Measurements from ENCODE around the gene TMEM98.
"Not testable (repeated sequence)": the region's sequence is repeated elsewhere in the genome, so short reads cannot be mapped to it uniquely, and the experiment has no call there.

Gene TMEM98, protein sequence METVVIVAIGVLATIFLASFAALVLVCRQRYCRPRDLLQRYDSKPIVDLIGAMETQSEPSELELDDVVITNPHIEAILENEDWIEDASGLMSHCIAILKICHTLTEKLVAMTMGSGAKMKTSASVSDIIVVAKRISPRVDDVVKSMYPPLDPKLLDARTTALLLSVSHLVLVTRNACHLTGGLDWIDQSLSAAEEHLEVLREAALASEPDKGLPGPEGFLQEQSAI

DNA sequence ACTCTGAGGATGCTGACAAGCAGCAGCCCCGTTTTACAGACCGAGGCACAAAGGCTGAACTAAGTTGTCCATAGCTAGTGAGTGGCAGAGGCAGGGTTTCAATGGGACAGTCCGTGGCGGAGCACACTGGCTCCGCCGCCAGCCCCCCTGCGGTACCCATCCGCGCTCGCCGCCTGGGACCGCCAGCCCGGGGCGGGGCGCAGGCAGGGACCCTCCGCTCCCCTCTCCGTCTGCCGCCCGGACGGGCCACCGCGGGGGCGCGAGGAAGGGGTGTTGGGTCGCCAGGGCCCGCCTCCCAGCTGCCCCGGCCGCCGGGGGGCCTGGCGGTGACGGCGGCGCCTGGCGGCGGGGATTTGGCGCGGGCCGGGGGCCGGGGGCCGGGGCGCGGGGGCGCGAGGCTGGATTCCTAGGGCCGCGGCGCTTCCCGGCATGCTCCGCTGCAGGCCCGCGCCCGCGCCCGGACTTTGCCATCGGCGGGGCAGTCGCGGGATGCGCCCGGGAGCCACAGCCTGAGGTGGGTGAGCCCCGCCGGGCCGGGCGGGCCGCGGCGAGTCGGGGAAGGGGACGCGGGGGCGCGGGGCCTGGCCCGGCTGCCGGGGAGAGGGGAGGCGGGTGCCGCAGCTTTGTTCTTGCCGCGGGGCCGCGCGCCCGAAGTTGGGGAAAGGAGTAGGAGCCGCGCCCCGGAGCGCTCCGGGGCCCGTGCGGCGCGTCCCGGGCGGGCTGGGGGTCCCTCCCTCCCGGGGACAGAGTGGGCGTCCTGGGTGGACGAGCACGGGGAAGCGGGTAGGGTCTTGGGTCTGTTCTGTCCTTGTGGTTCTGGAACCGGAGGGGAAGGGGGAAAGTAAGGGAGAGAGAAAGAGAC, at the start of gene TMEM98:
TMEM98 (plus strand) TSS at position 430 of the 862 bp plus-strand sequence. CDS start 3,376 bp downstream, outside the sequence.
- DNase-seq (ENCODE audit: insufficient read length, low spot score): no peak
- FAIRE-seq: no peak

DNA sequence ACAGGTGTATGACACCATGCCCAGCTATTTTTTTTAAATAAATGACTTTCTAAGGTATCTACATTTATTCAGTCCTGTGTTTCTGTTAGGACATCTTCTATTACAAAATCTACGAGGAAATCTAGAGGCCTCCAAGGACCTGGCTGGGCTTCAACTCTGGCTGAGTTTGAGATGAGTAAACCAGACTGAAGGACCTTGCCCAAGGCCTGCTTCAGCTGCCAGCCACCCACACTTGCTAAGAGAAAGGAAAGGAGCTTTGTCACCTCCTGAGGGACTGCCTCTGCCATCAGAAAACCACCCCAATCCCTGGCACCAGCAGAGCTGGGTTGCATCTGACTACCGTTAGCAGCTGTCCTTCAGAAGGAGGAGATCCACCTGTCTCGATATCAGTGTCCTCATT, 49.7 kb upstream of the TMEM98 start:
- FAIRE-seq (no peak), DNase-seq (ENCODE audit: insufficient read length, low spot score) (no peak)

DNA sequence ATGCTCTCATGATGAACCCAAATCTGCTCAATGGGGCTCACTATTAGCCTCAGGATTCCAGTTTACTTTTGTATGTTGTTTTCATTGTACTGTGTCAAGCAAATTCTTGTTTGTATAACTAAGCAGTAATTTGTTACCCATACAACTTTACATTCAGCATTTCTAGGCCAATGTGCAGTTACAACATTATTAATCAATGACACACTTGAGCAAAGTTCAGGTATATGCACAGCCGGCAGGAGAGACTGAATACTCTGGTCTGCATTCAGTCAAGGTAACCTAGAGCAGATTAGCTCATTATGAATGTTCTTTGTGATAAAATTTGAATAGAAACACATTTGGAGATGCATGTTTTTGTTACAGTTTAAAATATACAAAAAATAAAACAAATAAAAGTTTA, 48.8 kb upstream of the TMEM98 start:
- DNase-seq (ENCODE audit: insufficient read length, low spot score) (no peak), FAIRE-seq (no peak)

DNA sequence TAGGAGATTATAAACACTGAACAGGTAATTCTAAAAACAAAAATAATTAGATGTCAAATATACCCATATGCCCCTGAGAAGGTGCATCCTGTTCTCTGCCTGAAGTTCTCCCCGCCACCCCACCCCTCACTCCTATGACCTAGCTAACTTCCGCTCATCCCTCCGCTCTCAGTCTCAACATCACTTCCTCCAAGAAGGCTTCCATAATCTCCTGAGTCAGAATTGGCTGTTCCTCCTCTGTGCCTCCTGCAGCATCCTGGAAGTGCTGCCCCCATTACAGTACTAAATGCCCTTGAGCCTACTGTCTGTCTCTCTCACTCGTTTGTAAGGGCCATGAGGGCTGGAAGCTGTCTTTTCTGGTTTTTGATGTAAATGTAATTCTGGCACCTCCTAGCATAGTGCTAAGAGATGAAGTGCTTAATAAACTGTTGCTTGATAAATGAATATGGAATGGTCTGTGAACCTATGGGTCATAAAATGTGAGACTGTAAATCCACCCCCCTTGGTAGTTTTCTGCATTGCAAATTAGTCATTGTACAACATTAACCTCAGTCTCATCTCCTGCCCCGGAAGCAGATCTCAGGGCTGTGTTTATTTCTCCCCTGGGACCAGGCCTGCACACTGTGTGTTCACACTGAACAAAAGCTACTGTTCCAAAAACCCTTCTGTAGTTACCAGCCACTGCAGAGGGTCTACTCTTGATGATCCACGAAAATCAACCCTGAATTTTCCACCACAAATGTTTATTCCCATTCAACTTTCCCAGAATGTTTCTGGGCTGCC, 47.1 kb upstream of the TMEM98 start:
- no peak for DNase-seq (ENCODE audit: insufficient read length, low spot score)
- no peak for FAIRE-seq

DNA sequence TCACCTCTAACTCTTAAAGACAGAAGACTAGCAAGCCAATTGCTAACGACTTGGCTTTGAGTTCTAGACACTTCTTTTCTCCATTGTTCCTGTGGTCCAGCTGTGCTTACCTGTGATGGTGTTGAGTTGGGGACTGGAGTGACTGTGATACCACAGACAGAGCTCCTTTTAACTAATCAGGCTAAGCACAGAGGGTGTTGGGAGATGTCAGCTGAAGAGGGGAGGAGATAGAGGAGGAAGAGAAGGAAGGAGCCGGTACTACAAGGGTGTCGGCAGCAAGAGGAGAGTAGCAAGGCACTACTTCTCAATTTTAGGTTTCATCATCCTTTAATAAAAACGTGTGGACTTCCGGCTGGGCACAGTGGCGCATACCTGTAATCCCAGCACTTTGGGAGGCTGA, 45.9 kb upstream of the TMEM98 start:
- DNase-seq (ENCODE audit: insufficient read length, low spot score) (no peak), FAIRE-seq (no peak)

DNA sequence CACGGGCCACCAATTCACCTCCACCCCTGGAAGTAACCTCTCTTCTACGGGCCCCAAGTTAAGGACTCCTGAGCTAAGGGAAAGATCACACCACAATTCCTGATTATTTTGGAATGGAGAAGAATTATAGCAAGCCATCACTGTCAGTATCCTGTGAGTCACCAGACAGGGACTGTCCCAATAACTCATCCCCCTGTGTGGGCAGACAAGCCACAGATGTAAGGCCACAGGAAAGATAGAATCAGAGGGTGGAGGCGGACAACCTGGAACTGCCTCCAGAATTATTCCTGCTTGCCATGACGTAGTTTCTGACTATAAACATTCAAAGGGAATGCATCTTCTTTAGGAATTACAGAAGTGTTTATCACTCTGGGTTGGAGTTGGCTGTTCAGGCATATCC, 45.2 kb upstream of the TMEM98 start:
- DNase-seq (ENCODE audit: insufficient read length, low spot score) (no peak), FAIRE-seq (no peak)

DNA sequence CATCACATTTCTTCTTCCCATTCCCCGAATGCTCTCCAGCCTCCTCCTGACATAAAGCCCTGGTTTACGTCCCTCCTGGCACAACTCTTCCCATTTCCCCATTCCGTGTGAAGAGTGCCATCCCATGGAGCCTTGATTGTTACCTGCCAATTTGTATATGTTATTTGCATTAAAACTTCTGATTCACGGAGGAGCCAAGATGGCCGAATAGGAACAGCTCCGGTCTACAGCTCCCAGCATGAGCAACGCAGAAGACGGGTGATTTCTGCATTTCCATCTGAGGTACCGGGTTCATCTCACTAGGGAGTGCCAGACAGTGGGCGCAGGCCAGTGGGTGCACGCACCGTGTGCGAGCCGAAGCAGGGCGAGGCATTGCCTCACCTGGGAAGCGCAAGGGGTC, 41.0 kb upstream of the TMEM98 start:
- DNase-seq (ENCODE audit: insufficient read length, low spot score); FAIRE-seq: not testable (repeated sequence)

DNA sequence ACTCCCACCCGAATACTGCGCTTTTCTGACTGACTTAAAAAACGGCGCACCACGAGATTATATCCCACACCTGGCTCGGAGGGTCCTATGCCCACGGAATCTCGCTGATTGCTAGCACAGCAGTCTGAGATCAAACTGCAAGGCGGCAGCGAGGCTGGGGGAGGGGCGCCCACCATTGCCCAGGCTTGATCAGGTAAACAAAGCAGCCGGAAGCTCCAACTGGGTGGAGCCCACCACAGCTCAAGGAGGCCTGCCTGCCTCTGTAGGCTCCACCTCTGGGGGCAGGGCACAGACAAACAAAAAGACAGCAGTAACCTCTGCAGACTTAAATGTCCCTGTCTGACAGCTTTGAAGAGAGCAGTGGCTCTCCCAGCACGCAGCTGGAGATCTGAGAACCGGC, 40.5 kb upstream of the TMEM98 start:
- FAIRE-seq; DNase-seq (ENCODE audit: insufficient read length, low spot score): not testable (repeated sequence)

DNA sequence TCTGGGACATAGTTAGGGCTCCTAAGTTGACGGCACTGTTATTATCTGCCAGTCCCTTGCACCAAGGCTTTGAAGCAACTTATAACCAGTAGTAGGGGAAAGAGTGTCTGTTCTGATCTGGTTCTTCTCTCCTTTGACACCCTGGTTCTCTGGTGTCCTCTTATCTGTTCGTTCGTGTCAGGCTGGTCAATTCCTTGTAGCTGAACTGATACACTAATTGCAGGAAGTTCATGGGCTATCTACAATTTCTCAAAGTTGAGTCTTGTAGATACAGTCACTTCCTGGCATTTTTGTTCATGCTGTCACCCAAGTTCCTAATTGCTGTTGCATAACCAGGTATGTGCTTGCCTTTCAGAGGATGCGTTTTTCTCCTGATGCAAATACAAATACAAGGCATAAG, 33.7 kb upstream of the TMEM98 start:
- DNase-seq (ENCODE audit: insufficient read length, low spot score) (no peak), FAIRE-seq (no peak)

DNA sequence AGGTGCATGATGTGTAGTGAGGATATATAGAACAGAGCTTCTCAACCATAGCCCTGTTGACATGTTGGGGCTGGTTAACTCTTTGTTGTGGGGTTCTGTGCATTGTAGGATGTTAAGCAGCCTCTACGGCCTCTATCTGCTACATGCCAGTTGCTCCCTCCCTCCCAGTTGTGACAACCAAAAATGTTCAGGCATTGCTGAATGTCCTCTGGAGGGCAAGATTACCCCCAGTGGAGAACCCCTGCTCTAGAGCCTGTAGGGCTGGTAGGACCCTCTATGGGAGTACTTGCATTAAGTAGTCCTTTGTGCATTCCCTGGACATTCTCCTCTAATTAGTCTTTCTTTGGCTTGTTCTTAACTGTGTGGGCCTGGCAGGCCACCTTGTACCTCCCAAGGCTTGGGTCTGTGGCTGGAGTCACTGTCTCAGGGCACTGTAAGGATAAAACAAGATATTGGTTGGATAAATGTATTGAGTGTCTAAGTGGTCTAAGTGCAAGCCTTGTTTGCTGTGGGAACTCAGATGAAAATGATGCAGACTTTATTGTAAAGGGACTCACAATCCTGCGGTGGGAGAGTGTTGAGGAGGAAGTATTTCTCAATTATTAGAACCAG, 31.2 kb upstream of the TMEM98 start:
- no peak for FAIRE-seq
- no peak for DNase-seq (ENCODE audit: insufficient read length, low spot score)

DNA sequence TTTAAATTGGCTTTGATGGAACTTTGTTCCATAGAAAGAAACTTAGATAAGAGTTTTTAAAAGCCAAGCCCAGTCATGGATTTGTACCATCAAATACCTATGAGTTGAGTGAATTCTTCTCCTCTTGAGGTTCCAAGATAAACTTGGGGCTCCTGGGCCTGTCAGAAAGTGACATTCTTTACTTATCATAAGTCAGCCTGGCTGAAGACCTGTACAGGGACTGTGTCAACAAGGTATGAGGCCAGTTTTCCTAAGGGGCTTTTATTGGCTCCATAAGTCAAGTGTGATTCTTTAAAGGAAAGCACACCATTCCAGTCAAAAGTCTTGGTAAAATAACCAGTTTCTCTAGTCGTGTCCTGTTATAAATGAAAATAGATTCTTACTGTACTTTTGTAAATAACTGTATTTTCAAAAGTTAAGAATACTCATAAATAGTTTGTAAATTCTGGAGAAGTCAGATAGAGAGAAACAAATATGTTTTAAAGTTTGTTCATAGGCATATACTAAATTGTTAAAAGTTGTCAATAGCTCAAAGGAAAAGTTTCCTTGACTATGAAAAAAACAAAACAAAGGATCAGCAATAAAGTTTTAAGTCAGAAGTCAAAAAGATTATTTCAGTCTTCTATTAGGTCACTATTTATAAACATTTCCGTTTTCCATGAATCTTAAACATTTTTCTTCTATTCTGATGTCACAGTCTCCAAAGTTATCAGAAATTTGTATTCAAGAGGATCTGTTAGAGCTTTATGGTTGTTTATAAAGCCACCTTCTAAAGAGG, 28.5 kb upstream of the TMEM98 start:
- FAIRE-seq: no peak

DNA sequence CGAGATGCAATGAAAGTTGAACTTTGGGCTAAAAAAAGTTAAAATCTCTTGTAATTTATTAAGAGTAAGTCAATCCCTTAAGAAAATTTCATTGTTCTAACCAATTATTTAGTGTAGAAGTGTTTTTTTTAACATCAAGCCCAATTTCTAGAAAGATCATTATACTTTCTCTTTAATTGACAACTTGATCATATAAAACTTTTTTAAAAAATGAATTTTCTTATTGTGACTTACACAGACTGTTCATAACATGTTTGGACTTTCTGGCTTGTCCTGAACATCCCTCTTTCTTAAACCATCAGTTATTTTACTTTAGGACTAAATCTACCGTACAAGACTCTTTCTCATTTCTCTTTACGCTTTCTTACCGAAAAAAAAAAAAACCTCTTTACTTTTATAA, 26.2 kb upstream of the TMEM98 start:
- FAIRE-seq: no peak

More for the DNA sequence above, 28.5 kb upstream of the TMEM98 start:
- no peak for DNase-seq (ENCODE audit: insufficient read length, low spot score)

DNA sequence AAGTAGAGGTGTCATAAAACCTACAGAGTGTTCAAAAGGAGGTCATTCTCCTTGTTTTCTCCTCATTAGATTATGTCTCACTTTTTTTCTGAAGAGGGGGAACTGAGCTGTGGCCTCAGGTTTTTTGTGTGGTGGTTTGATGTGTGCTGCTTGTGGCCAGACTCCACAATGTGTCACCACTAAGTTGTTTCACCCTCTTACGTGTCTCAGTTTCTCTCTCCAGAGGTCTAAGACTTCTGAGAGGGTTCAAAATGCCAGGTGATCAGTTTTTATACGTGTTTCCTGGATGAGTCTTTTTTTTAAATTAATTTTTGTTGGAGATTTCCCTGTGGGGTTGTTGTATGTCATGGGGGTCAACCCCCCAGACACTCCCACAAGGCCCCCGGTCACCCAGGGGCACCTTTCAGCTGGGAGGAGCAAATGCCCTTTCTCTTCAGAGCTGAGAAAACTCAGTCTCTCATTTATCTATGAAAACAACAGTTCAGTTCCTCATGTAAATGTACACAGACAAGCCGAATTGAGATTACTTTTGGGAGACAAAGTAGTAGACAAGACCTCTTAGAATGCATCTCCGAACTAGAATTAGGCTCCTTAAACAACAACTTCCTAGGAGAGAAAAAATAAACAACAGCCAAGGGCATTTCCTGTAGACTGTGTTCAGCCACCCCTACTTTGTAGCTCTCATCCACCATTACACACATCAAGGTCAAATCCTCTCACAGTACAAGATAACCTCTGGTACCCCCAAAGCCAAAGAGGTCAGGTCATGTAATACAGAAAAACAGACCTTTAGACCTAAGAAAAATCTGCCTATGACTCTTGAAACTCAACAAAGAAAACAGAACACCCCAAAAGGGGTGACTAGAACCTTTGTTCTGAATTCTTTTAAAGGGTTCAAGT, 23.9 kb upstream of the TMEM98 start:
- FAIRE-seq: no peak

More for the DNA sequence above, 26.2 kb upstream of the TMEM98 start:
- no peak for DNase-seq (ENCODE audit: insufficient read length, low spot score)

DNA sequence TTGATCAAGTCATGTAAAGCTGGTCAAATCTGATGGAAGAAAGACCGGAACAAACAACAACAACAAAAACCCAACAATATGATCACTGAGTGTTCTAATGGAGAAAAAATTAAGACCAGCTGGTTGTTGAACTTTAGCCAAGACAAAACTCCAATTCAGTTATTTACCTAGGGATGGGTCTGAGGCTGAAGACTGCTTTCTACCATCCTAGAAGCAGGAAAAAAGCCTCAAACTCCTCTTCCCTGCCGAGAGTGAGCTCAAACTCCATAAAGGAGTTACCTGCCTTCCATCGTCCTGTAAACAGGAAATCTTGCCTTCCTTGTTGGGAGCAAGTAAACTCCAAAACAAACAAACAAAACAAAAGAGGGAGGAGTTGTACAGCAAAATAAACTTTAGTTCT, 23.1 kb upstream of the TMEM98 start:
- DNase-seq (ENCODE audit: insufficient read length, low spot score) (no peak), FAIRE-seq (no peak)

More for the DNA sequence above, 23.9 kb upstream of the TMEM98 start:
- no peak for DNase-seq (ENCODE audit: insufficient read length, low spot score)

DNA sequence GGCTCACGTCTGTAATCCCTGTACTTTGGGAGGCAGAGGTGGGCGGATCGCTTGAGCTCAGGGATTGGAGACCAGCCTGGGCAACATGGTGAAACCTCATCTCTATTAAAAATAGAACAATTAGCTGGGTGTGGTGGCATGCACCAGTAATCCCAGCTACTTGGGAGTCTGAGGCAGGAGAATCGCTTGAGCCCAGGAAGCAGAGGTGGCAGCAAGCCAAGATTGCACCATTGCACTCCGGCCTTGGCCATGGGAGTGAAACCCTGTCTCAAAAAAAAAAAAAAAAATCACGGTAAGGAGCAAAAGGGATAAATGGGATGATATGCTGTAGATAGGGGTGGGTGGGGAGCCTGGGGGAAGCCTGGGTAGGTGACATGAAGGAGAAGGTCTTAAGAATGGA, 20.4 kb upstream of the TMEM98 start:
- FAIRE-seq (no peak), DNase-seq (ENCODE audit: insufficient read length, low spot score) (no peak)

DNA sequence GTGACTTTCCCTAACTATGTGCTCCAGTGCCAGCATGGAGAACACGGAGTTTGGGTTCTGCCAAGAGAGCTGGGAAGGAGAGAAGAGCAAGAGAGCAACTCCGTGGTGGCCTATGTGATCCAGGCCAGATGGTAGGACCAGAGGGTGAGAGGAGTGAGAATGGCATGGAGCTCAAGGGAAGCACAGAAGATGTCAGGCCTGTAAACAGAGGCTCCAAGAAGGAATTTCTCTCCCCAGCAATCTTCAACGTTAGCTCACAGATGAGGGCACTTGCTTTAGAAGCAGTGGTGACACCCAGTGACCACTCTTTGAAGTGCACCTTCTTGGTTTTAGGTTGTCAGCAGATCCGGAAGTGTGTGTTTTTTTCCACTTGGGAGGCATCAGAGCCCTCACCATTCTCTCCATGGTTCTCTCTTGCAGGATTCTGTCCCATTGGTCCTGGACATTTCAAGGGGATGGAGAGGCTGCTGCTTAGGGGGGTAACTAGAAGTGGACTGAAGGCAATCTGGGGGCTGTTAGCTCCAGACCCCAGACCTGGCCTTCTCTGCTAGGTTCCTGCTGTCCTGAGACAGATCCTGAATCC, 18.1 kb upstream of the TMEM98 start:
- peak; percentile 75 for DNase-seq (ENCODE audit: insufficient read length, low spot score)
- FAIRE-seq: peak; percentile 23

DNA sequence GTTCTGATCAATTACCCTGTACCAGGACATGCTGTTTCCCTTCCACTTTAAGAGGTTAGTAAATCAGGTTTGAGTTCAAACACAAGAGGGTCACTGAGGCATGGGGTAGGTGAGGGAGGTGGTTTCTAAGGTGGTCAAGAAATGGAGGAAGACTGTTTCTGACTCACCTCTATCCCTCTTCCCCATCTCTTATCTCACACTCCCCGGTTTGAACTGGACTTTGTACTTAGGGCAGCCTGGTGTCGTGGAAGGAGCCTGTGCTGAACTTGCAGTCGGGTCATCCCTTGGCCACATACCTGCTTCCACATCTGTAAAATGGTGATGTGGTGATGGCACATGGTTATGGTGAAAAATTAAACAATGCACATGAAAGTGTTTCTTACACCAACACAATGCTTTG, 17.2 kb upstream of the TMEM98 start:
- FAIRE-seq: peak; percentile 4
- DNase-seq (ENCODE audit: insufficient read length, low spot score): no peak

DNA sequence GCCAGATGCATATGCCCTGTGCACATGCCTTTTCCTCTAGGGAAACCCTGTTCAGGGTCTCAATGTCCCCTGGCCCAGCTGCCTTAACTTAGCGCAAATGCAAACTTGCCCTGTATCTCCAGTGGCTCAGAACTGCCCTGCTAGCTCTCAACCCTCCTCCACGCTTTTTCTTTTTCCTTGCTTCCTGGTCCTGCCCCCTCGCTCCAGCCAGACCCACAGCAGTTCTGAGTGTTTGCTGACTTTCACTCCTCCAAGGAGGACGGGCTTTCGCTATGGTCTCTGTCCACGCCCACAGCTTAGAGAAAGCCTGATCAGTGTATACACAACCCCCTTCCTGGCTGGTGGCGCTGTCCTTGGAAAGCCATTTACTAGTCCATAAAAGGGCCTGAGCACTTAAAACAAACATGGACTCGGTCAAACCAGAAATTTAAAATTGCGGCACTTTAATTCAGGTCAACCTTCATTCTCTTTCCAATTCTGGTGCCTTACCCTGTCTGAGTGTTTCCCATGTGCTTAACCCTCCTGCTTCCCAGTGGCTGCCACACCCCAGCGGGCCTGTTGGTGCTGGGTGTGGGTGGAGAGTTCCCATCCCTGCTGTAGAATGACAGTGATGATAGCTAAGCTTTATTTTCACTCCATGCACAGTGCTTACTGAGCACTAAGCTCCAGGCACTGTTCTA, 15.6 kb upstream of the TMEM98 start:
- no peak for FAIRE-seq
- no peak for DNase-seq (ENCODE audit: insufficient read length, low spot score)

Data from HTR-8/SVneo (cell line).